Keratinocyte (primary cell): ENCODE data around the gene ERG28. TPM values are rescaled to one million over a fixed set of nuclear protein-coding genes. Genes with fewer than 3 reads are reported as not detected.

ENCODE experiments used
- DNase-seq: peaks from one replicate; pipeline ENCODE4 v3.0.0-alpha.2; 2011; ENCODE audit warnings: low read depth, missing footprints, low spot score
- FAIRE-seq: peaks from 2 replicates; lab custom pipeline; 2011; peaks lifted over from hg19 to GRCh38; lab: Jason Lieb, UNC
- H2AFZ ChIP-seq: 2 replicates; pipeline ENCODE4 v1.6.0; 2012; ENCODE audit warnings: low read length, control low read depth, inconsistent platforms; ENCODE audit not compliant: control insufficient read depth
- H3K27ac ChIP-seq: 2 replicates; pipeline ENCODE4 v1.5.1; 2011; ENCODE audit warnings: low read length; ENCODE audit not compliant: control insufficient read depth, insufficient read depth
- H3K27me3 ChIP-seq: 3 replicates; pipeline ENCODE4 v1.6.0; 2011; ENCODE audit warnings: low read length; ENCODE audit not compliant: control insufficient read depth, insufficient read depth; ENCODE audit errors: extremely low read depth
- H3K36me3 ChIP-seq, 2 experiments: 2 replicates in 1 of 2; 3 replicates in 1 of 2; pipeline ENCODE4 v1.5.1; 2011; ENCODE audit warnings: low read length in 2 of 2, mild to moderate bottlenecking in 1 of 2; ENCODE audit not compliant: control insufficient read depth in 2 of 2, insufficient read depth in 2 of 2; ENCODE audit errors: extremely low read depth in 1 of 2
- H3K4me1 ChIP-seq: 3 replicates; pipeline ENCODE4 v1.5.1; 2011; ENCODE audit warnings: low read length; ENCODE audit not compliant: control insufficient read depth, insufficient read depth; ENCODE audit errors: extremely low read depth
- H3K4me2 ChIP-seq: 3 replicates; pipeline ENCODE4 v1.6.0; 2011; ENCODE audit warnings: low read depth, low read length; ENCODE audit not compliant: control insufficient read depth, insufficient read depth; ENCODE audit errors: extremely low read depth
- H3K4me3 ChIP-seq, 3 experiments: fragments of 200-600 bp in 1 of 3; sonication (generic) in 1 of 3; 2 replicates in 2 of 3; 3 replicates in 1 of 3; pipeline ENCODE4 v1.5.1; 2011 to 2016; ENCODE audit warnings: low read length in 3 of 3, mild to moderate bottlenecking in 3 of 3, control low read depth in 2 of 3, inconsistent platforms in 1 of 3, low read depth in 1 of 3, mixed read lengths in 1 of 3, mixed run types in 1 of 3, moderate library complexity in 1 of 3; ENCODE audit not compliant: control insufficient read depth in 2 of 3, insufficient read depth in 2 of 3; ENCODE audit errors: extremely low read depth in 1 of 3
- H3K79me2 ChIP-seq: 2 replicates; pipeline ENCODE4 v1.6.0; 2012; ENCODE audit warnings: low read length; ENCODE audit not compliant: control insufficient read depth, insufficient read depth
- H3K9ac ChIP-seq: 3 replicates; pipeline ENCODE4 v1.6.0; 2011; ENCODE audit warnings: low read length; ENCODE audit not compliant: control insufficient read depth, insufficient read depth; ENCODE audit errors: extremely low read depth
- H3K9me1 ChIP-seq: 3 replicates; pipeline ENCODE4 v1.6.0; 2011; ENCODE audit warnings: low read length; ENCODE audit not compliant: control insufficient read depth, insufficient read depth; ENCODE audit errors: extremely low read depth
- H3K9me3 ChIP-seq: 2 replicates; pipeline ENCODE4 v1.5.1; 2012; ENCODE audit warnings: low read depth, low read length; ENCODE audit not compliant: control insufficient read depth
- H4K20me1 ChIP-seq: 3 replicates; pipeline ENCODE4 v1.6.0; 2011; ENCODE audit warnings: low read length; ENCODE audit not compliant: control insufficient read depth, insufficient read depth; ENCODE audit errors: extremely low read depth
- CTCF ChIP-seq, 3 experiments: IDR thresholded peaks in 1 of 3; conservative IDR thresholded peaks in 1 of 3; optimal IDR thresholded peaks in 1 of 3; 2 replicates in 2 of 3; 3 replicates in 1 of 3; pipeline versions ENCODE3 to v1.5.1; 2011; ENCODE audit warnings: low read length in 3 of 3, mild to moderate bottlenecking in 3 of 3, moderate library complexity in 2 of 3, control low read depth in 1 of 3, inconsistent platforms in 1 of 3; ENCODE audit not compliant: insufficient read depth in 2 of 3; ENCODE audit errors: extremely low read depth in 1 of 3
- EZH2 ChIP-seq: IDR thresholded peaks from one replicate; pipeline ENCODE4 v1.6.1; 2012; ENCODE audit warnings: inconsistent platforms, mild to moderate bottlenecking, low read length, moderate library complexity
- dilution Hi-C: fragments of 300-500 bp; cut with MboI; formaldehyde crosslinking; loops from one replicate; pipeline ENCODE4 v1.7.0; 2020; ENCODE audit warnings: low sequenced_read_pairs; ENCODE audit not compliant: extremely low pct_ligation_motif_present
- polyA plus RNA-seq, 5 experiments: library from polyadenylated mRNA; depleted of rRNA in 3 of 5; stranded (reverse) in 3 of 5; stranded (forward) in 1 of 5; unstranded in 1 of 5; fragments of >200 nt; gene quantifications; 1 replicate in 1 of 5; 2 replicates in 3 of 5; 3 replicates in 1 of 5; pipeline versions ENCODE4 v1.2.1 to v1.2.3, GENCODE V29; 2011 to 2012; ENCODE audit warnings: missing spikeins in 2 of 5, low read depth in 1 of 5, low replicate concordance in 1 of 5

Gene ERG28
- polyA plus RNA-seq, 1 donor (not counting 4 experiments of a cell fraction or from before 2014, with no cell fraction given): 59.8 TPM

GRCh38 chr14:75700295-75700694, 39.6 kb upstream of the ERG28 start:
- H3K36me3 ChIP-seq: peaks cover 7 to 9% of the 10 kb centered on the region in 2 experiments
- H3K4me2 ChIP-seq: no peak overlapping the region
- DNase-seq (no peak), FAIRE-seq (no peak)
- no peaks in the 10 kb centered on the region for H3K9me1 ChIP-seq
- no peak overlapping the region for H3K9ac ChIP-seq
- dilution Hi-C loops: no loop called here
- H2AFZ ChIP-seq: no peak overlapping the region
- no peaks in the 10 kb centered on the region for H3K9me3 ChIP-seq
- no peaks in the 10 kb centered on the region for H4K20me1 ChIP-seq
- H3K4me3 ChIP-seq: no peak overlapping the region
- H3K79me2 ChIP-seq: no peaks in the 10 kb centered on the region
- TF ChIP-seq EZH2: no peak
- TF ChIP-seq CTCF (optimal IDR thresholded peaks at IDR 0.05 in 1 of 3, IDR thresholded peaks at IDR 0.05 in 1 of 3, conservative IDR thresholded peaks at IDR 0.05 in 1 of 3; ENCODE audit: extremely low read depth in 1 of 3, insufficient read depth in 2 of 3, low read length in 3 of 3): no peak
- H3K27ac ChIP-seq: no peak overlapping the region
- H3K27me3 ChIP-seq: no peaks in the 10 kb centered on the region
- no peaks in the 10 kb centered on the region for H3K4me1 ChIP-seq

- TF ChIP-seq EZH2: no peak
- no peak for TF ChIP-seq CTCF (optimal IDR thresholded peaks at IDR 0.05 in 1 of 3, IDR thresholded peaks at IDR 0.05 in 1 of 3, conservative IDR thresholded peaks at IDR 0.05 in 1 of 3; ENCODE audit: extremely low read depth in 1 of 3, insufficient read depth in 2 of 3, low read length in 3 of 3)
- dilution Hi-C loops: no loop called here
- no peak for FAIRE-seq
Measured at GRCh38 chr14:75699331-75699730, 38.7 kb upstream of the ERG28 start.

More at GRCh38 chr14:75699331-75699730, 38.7 kb upstream of the ERG28 start:
- H3K27ac ChIP-seq: no peak overlapping the region
- H3K79me2 ChIP-seq: no peaks in the 10 kb centered on the region
- peaks cover 7 to 9% of the 10 kb centered on the region in 2 experiments for H3K36me3 ChIP-seq
- H3K27me3 ChIP-seq: no peaks in the 10 kb centered on the region
- no peaks in the 10 kb centered on the region for H3K9me1 ChIP-seq
- H3K4me3 ChIP-seq: no peak overlapping the region
- no peak overlapping the region for H2AFZ ChIP-seq
- no peak overlapping the region for H3K9ac ChIP-seq
- no peaks in the 10 kb centered on the region for H3K4me1 ChIP-seq
- no peak overlapping the region for H3K4me2 ChIP-seq
- no peak for DNase-seq
- no peaks in the 10 kb centered on the region for H4K20me1 ChIP-seq
- H3K9me3 ChIP-seq: no peaks in the 10 kb centered on the region
